ENCODE results near the gene CDR2L.

CDR2L gene

GRCh38 chr17:74959826-74960515 is 27.5 kb upstream of the CDR2L start:
- no peaks in the 10 kb centered on the region for H3K9me2 ChIP-seq (ENCODE audit: low read depth, low read length)
- H3K4me1 ChIP-seq (ENCODE audit: insufficient read depth, low read length, severe bottlenecking): peaks cover 3% of the 10 kb centered on the region
- no peaks in the 10 kb centered on the region for H3K79me2 ChIP-seq (ENCODE audit: insufficient read depth, low read length)
- TF ChIP-seq CTCF (IDR thresholded peaks at IDR 0.05; ENCODE audit: low read length) (no peak), EZH2 (IDR thresholded peaks at IDR 0.05; ENCODE audit: borderline replicate concordance, low read length) (no peak)
- H3K27ac ChIP-seq (ENCODE audit: low read depth, low read length, poor library complexity, severe bottlenecking): no peak overlapping the region
- no peak overlapping the region for H3K4me2 ChIP-seq (ENCODE audit: low read length)
- no peak overlapping the region for H3K9ac ChIP-seq (ENCODE audit: low read length)
- no peak overlapping the region for H2AFZ ChIP-seq (ENCODE audit: low read length)
- no peaks in the 10 kb centered on the region for H3K9me3 ChIP-seq (ENCODE audit: low read length)
- no peaks in the 10 kb centered on the region for H3F3A ChIP-seq (ENCODE audit: insufficient read depth, low read length)
- no peaks in the 10 kb centered on the region; the same call in 1 of the 2 replicates for H3K27me3 ChIP-seq (ENCODE audit: insufficient read depth, low read length)
- no peaks in the 10 kb centered on the region for H3K36me3 ChIP-seq (ENCODE audit: insufficient read depth, low read length)
- H4K20me1 ChIP-seq (ENCODE audit: insufficient read depth, low read length): no peaks in the 10 kb centered on the region
- H3K4me3 ChIP-seq (ENCODE audit: low read depth, low read length, poor library complexity, severe bottlenecking): no peak overlapping the region

DNA sequence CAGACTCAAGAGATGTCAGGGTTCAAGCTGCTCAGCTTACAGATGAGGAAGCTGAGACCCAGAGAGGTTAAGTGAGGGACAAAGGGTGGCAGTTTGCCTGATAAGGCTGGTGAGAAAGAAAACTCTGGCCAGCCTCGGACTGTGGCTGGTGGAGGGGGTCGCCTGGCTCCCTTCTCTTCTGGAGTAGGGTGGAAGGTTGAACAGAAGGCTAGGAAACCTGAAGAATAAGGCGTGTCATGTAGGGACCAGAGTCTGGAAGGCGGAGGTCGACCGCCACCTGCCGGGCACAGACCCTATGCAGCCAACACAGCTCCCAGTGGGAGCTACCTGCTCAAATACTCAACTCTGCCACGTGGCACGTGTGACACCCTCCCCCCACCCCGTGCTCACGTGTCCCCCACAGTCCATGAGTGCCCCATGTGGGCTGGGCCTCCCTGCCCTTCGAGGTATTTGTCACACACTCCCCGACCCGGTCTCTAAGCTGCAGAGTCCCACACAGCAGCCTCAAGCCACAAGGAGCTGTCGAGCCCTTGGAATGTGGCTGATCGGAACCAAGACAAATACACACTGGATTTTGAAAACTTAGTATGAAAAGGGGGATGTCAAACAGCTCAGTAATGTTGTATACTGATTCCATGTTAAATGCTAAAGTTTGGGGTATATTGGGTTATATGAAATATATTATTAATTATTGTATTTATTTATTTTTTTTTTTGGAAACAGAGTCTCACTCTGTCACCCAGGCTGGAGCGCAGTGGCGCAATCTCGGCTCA is 26.7 kb upstream of the CDR2L start:
- H3K27me3 ChIP-seq (ENCODE audit: insufficient read depth, low read length): no peaks in the 10 kb centered on the region; the same call in 1 of the 2 replicates
- no peaks in the 10 kb centered on the region for H3K79me2 ChIP-seq (ENCODE audit: insufficient read depth, low read length)
- H2AFZ ChIP-seq (ENCODE audit: low read length): no peak overlapping the region
- no peak overlapping the region for H3K4me3 ChIP-seq (ENCODE audit: low read depth, low read length, poor library complexity, severe bottlenecking)
- H3K9me3 ChIP-seq (ENCODE audit: low read length): no peaks in the 10 kb centered on the region
- TF ChIP-seq CTCF (IDR thresholded peaks at IDR 0.05; ENCODE audit: low read length) (peak; percentile 81), EZH2 (IDR thresholded peaks at IDR 0.05; ENCODE audit: borderline replicate concordance, low read length) (no peak)
- H3K9ac ChIP-seq (ENCODE audit: low read length): no peak overlapping the region
- no peaks in the 10 kb centered on the region for H3K36me3 ChIP-seq (ENCODE audit: insufficient read depth, low read length)
- H3K4me2 ChIP-seq (ENCODE audit: low read length): peak overlapping the region; percentile 50; the same call in 1 of the 2 replicates
- no peaks in the 10 kb centered on the region for H4K20me1 ChIP-seq (ENCODE audit: insufficient read depth, low read length)
- no peaks in the 10 kb centered on the region for H3K9me2 ChIP-seq (ENCODE audit: low read depth, low read length)
- no peaks in the 10 kb centered on the region for H3F3A ChIP-seq (ENCODE audit: insufficient read depth, low read length)
- peaks cover 3% of the 10 kb centered on the region for H3K4me1 ChIP-seq (ENCODE audit: insufficient read depth, low read length, severe bottlenecking)
- no peak overlapping the region for H3K27ac ChIP-seq (ENCODE audit: low read depth, low read length, poor library complexity, severe bottlenecking)

DNA sequence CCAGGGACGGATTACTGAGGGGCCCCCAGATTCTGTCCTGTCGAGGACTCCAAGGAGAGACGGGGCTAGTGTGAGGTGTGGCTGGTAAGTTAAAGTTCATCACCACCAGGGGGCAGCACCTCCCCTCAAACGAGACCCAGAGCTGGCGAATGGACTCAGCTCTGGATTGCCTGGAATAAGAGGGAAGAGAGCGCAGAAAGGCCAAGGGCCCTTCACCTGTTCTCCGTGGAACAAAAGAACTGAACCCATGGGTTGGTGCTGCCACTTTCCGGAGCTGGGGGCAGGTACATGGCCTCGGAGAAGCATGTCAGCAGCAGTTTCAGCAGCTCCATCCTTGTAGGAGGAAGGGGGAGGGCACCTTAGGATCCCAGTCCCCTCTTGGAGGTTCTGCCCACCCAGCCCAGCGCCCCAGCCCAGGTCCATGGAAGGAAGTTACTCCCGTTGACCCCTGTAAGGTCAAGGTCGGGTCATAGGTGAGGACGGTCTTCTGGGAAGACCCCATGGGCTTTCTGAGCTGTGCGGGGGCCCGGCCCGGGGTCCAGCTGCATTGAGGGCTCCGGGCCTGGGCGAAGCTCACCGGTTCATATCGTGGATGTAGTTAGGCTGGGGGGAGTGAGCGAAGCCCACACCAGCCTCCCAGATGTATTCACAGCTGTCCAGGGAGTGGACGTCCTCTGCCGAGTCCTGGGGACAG is 25.6 kb upstream of the CDR2L start:
- Histone ChIP-seq H3K9me2 (ENCODE audit: low read depth, low read length) (no peaks in the 10 kb centered on the region), H3K9ac (ENCODE audit: low read length) (no peak overlapping the region), H3K4me3 (ENCODE audit: low read depth, low read length, poor library complexity, severe bottlenecking) (no peak overlapping the region), H3K79me2 (ENCODE audit: insufficient read depth, low read length) (no peaks in the 10 kb centered on the region), H4K20me1 (ENCODE audit: insufficient read depth, low read length) (no peaks in the 10 kb centered on the region), H3K27ac (ENCODE audit: low read depth, low read length, poor library complexity, severe bottlenecking) (no peak overlapping the region), H3K36me3 (ENCODE audit: insufficient read depth, low read length) (no peaks in the 10 kb centered on the region), H3F3A (ENCODE audit: insufficient read depth, low read length) (no peaks in the 10 kb centered on the region), H3K4me2 (ENCODE audit: low read length) (no peak overlapping the region), H3K9me3 (ENCODE audit: low read length) (no peaks in the 10 kb centered on the region), H3K4me1 (ENCODE audit: insufficient read depth, low read length, severe bottlenecking) (peaks cover 3% of the 10 kb centered on the region), H2AFZ (ENCODE audit: low read length) (no peak overlapping the region), H3K27me3 (ENCODE audit: insufficient read depth, low read length) (no peaks in the 10 kb centered on the region; the same call in 1 of the 2 replicates)
- no peak for TF ChIP-seq EZH2 (IDR thresholded peaks at IDR 0.05; ENCODE audit: borderline replicate concordance, low read length)
- peak; percentile 75; the same call in 1 of the 2 replicates for TF ChIP-seq CTCF (IDR thresholded peaks at IDR 0.05; ENCODE audit: low read length)

Data from OCI-LY1 (cell line).